ENCODE data around the gene WNT7B.

WNT7B gene

DNA sequence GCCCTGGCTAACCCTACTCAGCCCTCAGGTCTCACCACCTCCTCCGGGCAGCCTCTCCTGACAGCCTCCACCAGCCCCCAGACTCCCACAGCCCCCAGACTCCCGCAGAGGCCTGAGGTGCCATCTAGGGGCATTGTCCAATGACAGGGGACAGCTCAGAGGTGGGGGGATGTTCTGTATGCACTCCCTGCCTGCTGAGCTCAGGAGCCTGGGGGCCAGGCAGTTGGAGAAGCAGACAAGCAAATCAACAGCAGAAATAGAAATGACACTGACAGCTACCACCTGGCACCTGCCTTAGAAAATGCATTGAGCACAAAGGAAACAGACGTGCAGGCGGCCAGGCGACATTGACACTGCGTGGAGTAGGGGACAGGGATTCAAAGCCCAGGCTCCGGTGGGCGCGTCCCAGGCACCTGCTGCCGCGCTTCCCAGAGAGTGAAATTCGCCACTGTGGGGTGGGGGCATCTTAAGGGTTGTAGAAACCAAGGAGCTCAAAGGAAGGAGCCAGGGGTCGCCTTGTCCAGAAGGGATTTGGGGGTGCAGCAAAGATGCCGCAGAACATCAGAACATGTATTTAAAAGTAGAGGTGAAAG lies 22.5 kb upstream of the WNT7B start:
- H3K4me3 ChIP-seq (ENCODE audit: low read depth, low read length): no peak overlapping the region
- peaks cover 11% of the 10 kb centered on the region; the same call in 1 of the 2 replicates for H3K4me1 ChIP-seq (ENCODE audit: control insufficient read depth, insufficient read depth, low read length)
- H3K27me3 ChIP-seq (ENCODE audit: control insufficient read depth, insufficient read depth, low read length): 0 out of 2 replicates have a peak, but pooled peaks cover 3% of the 10 kb centered on the region
- no peak overlapping the region for H3K9ac ChIP-seq (ENCODE audit: low read length)
- H3K36me3 ChIP-seq (ENCODE audit: control insufficient read depth, insufficient read depth, low read length): no peaks in the 10 kb centered on the region
- H3K27ac ChIP-seq (ENCODE audit: low read depth, low read length): no peak overlapping the region
- no peaks in the 10 kb centered on the region for H3K9me3 ChIP-seq (ENCODE audit: control insufficient read depth, insufficient read depth, low read depth, low read length)

DNA sequence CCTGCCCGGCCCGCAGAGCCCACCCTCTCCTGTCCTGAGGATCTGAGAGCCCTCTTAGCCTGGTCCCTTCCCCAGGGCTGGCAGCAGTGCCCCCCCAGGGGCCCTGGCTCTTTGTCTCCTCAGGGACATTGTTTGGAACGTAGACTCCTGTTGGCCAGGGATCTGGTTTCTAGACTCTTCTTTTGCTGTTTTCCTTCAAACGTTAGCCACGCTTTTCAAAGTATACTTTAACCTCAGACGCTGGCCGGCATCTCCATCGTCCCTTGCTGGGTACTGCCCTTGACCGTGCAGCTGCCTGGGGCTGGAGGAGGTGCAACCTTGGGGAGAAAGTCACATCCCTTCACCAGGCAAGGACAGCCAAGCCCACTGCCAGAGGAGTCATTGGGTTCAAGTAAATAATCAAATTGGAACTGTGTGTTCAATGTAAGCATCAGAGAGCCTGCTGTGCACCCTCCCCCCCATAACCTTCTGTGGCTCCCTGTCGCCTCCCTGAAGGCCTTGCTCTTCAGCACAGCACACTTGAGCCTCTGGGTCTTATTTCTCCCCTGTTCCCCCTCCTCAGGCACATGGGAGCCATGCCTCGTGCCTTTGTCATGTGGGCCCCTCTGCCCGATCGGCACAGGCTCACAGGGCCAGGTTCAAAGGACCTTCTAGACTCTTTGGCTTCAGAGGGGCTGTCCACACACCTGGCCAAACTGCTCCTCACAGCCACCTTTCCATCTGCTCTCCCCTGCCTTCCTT lies 21.8 kb upstream of the WNT7B start:
- Histone ChIP-seq H3K36me3 (ENCODE audit: control insufficient read depth, insufficient read depth, low read length) (no peaks in the 10 kb centered on the region), H3K9me3 (ENCODE audit: control insufficient read depth, insufficient read depth, low read depth, low read length) (no peaks in the 10 kb centered on the region), H3K4me3 (ENCODE audit: low read depth, low read length) (no peak overlapping the region), H3K4me1 (ENCODE audit: control insufficient read depth, insufficient read depth, low read length) (peaks cover 11% of the 10 kb centered on the region; the same call in 1 of the 2 replicates), H3K9ac (ENCODE audit: low read length) (no peak overlapping the region), H3K27me3 (ENCODE audit: control insufficient read depth, insufficient read depth, low read length) (0 out of 2 replicates have a peak, but pooled peaks cover 3% of the 10 kb centered on the region), H3K27ac (ENCODE audit: low read depth, low read length) (no peak overlapping the region)

DNA sequence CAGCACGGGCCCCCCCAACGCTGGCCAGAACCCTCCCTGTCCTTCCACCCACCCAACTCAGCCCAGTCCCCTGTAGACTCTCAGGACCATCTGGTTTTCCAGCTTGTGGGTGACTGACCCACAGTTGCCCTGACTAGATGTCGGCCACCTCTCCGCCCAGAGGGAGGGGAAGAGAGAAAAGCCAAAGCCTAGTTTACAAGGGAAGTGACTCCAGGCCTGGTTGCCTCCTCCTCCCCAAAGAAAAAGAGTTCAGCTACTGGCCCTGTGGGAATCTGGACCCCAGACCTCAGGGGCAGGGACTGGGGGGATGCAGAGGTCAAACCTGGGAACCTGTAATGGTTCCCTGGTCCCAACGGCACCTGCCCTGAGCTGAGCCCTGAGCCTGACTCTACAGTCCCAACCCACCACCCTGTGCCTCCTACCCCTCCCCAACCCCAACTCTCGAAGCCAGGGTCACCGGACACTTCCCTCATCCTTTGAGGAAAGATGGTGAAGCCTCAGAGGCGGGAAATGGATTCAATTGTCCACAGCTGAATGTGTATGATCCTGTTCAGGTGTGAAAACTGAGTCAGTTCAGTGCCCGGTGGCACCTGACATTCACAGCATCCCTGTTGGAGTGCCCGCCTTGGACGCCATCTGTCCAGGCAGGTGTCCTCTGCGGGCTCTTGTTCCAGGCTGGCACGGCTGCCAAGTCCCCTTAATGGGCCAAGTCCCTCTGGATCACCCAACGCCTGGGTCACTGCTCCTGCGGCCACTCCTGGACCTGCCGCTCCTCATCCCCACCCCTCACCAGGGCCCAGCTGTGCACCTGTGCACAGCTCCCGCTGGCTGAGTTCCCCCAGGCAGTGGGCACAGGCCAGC lies 21.0 kb upstream of the WNT7B start:
- no peaks in the 10 kb centered on the region for H3K9me3 ChIP-seq (ENCODE audit: control insufficient read depth, insufficient read depth, low read depth, low read length)
- no peak overlapping the region for H3K4me3 ChIP-seq (ENCODE audit: low read depth, low read length)
- H3K9ac ChIP-seq (ENCODE audit: low read length): no peak overlapping the region
- H3K27ac ChIP-seq (ENCODE audit: low read depth, low read length): no peak overlapping the region
- H3K27me3 ChIP-seq (ENCODE audit: control insufficient read depth, insufficient read depth, low read length): 0 out of 2 replicates have a peak, but pooled peaks cover 3% of the 10 kb centered on the region
- no peaks in the 10 kb centered on the region for H3K36me3 ChIP-seq (ENCODE audit: control insufficient read depth, insufficient read depth, low read length)
- H3K4me1 ChIP-seq (ENCODE audit: control insufficient read depth, insufficient read depth, low read length): peaks cover 9% of the 10 kb centered on the region; the same call in 1 of the 2 replicates

DNA sequence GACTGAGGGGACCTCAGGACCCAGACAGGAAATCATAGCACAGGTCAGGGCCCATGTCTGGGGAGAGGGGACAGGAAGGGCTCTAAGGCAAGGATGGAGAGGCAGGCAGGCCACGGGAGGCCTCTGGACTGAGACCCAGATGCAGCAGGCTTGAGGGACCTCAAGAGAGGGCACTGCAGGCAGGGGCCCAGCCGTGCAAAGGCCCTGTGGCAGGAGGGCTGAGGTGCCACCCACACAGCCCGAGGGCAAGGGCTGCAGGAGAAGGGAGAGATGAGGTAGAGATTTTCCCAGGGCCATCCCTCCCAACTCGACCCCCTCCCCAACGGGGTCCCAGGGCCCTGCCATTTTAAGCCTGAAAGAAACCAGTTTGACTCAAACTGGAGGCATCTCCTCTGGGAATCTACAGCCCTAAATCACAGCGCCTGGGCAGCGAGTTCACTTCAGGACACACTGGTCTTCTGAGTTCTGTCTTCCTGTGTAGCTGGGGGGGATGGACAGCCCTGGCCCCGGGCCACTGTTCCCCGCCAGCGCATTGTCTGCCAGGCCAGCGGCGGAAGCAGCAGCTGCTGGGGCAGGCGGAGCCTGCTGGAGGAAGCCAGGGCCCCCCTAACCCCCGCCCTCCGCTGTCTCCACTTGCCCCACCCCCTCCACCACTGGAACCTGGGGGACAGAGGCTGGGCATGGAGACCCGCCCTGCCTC lies 20.3 kb upstream of the WNT7B start:
- H3K27me3 ChIP-seq (ENCODE audit: control insufficient read depth, insufficient read depth, low read length): 0 out of 2 replicates have a peak, but pooled peaks cover 3% of the 10 kb centered on the region

DNA sequence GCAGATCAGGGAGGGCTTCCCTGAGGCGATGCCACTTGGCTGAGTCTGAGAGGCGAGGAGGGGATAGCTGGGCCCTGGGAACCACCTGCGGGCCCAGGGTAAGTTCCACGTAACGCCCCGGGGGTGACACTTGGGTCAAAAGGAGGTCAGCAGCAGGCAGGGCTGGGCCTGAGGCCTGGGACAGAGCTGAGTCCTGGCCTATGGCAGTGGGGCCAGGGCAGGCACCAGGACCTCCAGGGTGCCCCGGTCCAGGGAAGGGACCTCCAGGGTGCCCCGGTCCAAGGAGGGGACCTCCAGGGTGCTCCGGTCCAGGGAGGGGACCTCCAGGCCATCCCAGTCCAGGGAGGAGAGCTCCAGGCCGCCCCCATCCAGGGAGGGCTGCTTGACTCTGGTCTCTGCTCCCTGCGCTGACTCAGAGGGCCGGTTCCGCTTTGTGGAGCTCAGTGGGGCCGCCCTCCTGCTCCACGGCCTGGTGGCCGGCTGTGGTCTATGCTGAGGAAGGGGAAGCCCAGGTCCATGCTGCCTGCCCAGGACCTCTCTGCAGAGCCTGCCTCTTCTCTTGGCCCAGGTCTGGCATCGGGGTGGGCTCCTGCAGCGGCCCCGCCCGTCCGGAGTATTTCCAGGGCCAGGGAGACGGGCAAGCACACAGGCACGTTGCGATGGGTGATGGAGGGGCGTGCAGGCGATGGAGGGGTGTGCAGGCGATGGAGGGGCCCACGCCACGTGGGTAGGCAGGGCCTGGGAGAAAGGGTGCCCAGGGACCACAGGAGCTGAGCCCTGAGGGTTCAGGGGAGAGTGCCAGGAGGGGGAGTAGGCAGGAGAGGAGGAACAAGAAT lies 19.5 kb upstream of the WNT7B start:
- H3K27ac ChIP-seq (ENCODE audit: low read depth, low read length): no peak overlapping the region
- H3K4me1 ChIP-seq (ENCODE audit: control insufficient read depth, insufficient read depth, low read length): peaks cover 3% of the 10 kb centered on the region; the same call in 1 of the 2 replicates
- no peaks in the 10 kb centered on the region for H3K36me3 ChIP-seq (ENCODE audit: control insufficient read depth, insufficient read depth, low read length)
- H3K4me3 ChIP-seq (ENCODE audit: low read depth, low read length): no peak overlapping the region
- no peak overlapping the region for H3K9ac ChIP-seq (ENCODE audit: low read length)
- 0 out of 2 replicates have a peak, but pooled peaks cover 3% of the 10 kb centered on the region for H3K27me3 ChIP-seq (ENCODE audit: control insufficient read depth, insufficient read depth, low read length)
- H3K9me3 ChIP-seq (ENCODE audit: control insufficient read depth, insufficient read depth, low read depth, low read length): no peaks in the 10 kb centered on the region

More for the DNA sequence above, 20.3 kb upstream of the WNT7B start:
- Histone ChIP-seq H3K9ac (ENCODE audit: low read length) (no peak overlapping the region), H3K27ac (ENCODE audit: low read depth, low read length) (no peak overlapping the region), H3K9me3 (ENCODE audit: control insufficient read depth, insufficient read depth, low read depth, low read length) (no peaks in the 10 kb centered on the region), H3K4me3 (ENCODE audit: low read depth, low read length) (no peak overlapping the region), H3K4me1 (ENCODE audit: control insufficient read depth, insufficient read depth, low read length) (peaks cover 5% of the 10 kb centered on the region; the same call in 1 of the 2 replicates), H3K36me3 (ENCODE audit: control insufficient read depth, insufficient read depth, low read length) (no peaks in the 10 kb centered on the region)

DNA sequence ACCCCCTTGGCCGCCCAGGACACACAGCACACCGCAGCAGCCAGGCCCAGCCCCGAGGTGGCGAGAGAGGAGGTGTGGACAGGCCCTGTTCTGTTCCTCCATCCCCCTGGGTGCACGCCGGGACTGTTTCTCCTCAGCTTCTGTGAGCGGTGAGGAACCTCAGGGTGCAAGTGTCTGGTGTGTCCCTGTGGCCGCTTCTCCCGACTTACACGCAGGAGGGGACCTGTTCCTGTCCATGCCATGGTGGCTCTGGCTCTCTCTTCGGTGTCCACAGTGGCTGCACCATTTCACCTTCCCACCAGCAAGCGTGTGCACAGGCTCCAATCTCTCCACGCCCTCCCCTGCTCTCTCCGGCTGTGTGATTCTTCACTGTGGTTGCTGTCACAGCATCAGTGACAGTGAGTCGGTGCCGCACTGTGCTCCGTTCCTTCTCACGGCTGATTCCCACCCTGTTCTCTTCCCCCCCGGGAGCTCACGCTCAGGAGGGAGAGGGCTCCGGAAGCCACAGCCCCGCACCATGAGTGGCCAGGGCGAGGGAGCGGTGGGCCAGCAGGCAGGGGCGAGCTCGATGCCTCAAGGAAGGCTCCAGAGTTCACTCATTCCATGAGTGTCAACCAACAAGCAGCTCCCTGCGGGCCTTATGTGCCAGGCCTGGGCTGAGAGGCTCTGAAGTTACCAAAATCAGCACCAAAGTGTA lies 18.6 kb upstream of the WNT7B start:
- Histone ChIP-seq H3K4me1 (ENCODE audit: control insufficient read depth, insufficient read depth, low read length) (no peaks in the 10 kb centered on the region), H3K9ac (ENCODE audit: low read length) (no peak overlapping the region), H3K4me3 (ENCODE audit: low read depth, low read length) (no peak overlapping the region), H3K9me3 (ENCODE audit: control insufficient read depth, insufficient read depth, low read depth, low read length) (no peaks in the 10 kb centered on the region), H3K36me3 (ENCODE audit: control insufficient read depth, insufficient read depth, low read length) (no peaks in the 10 kb centered on the region), H3K27me3 (ENCODE audit: control insufficient read depth, insufficient read depth, low read length) (0 out of 2 replicates have a peak, but pooled peaks cover 3% of the 10 kb centered on the region), H3K27ac (ENCODE audit: low read depth, low read length) (no peak overlapping the region)

DNA sequence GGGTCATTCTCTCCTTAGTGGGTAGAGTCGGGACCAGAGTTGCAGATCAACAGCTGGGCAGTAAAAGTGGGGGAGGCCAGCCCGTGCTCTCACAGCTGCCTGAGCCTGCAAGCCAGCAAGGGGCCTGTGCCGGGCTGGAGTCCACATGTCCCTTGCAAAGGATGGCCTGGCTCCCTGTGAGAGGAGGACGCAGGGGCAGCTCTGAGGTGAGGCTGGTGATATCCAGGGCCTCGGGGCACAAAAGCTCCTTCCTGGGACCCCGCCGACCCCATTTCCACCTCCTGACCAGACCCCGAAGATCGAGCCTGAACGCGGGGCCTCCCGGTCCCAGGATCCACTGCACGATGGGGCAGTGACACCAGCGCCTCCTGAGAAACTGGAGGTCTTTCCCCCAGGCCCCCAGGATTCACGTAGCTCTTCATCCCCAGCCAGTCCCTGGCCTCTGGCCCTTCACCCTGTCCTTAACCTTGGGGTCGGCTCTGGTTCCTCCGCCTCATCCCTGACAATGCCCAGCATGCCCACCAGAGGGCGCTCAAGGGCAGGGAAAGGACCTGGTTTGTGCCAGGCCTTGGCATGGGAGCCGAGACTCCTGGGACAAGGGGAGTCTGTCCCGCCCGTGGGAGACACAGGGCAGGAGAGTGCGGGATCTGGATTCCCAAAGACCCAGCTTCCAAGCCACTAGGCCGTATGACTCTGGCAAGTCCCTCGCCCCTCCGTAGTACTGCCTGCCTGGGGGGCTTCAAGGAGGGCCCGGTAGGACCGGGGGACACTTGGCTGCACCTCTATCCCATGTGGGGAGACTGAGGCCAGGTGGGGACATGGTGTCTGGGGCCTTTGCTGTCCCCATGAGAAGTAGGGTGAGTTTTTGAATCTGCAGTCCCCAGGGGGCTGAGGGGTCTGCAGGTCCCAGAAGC lies 17.8 kb upstream of the WNT7B start:
- 0 out of 2 replicates have a peak, but pooled peaks cover 3% of the 10 kb centered on the region for H3K27me3 ChIP-seq (ENCODE audit: control insufficient read depth, insufficient read depth, low read length)
- no peak overlapping the region for H3K27ac ChIP-seq (ENCODE audit: low read depth, low read length)
- H3K9ac ChIP-seq (ENCODE audit: low read length): no peak overlapping the region
- H3K4me1 ChIP-seq (ENCODE audit: control insufficient read depth, insufficient read depth, low read length): no peaks in the 10 kb centered on the region
- no peaks in the 10 kb centered on the region for H3K36me3 ChIP-seq (ENCODE audit: control insufficient read depth, insufficient read depth, low read length)
- no peaks in the 10 kb centered on the region for H3K9me3 ChIP-seq (ENCODE audit: control insufficient read depth, insufficient read depth, low read depth, low read length)
- no peak overlapping the region for H3K4me3 ChIP-seq (ENCODE audit: low read depth, low read length)

DNA sequence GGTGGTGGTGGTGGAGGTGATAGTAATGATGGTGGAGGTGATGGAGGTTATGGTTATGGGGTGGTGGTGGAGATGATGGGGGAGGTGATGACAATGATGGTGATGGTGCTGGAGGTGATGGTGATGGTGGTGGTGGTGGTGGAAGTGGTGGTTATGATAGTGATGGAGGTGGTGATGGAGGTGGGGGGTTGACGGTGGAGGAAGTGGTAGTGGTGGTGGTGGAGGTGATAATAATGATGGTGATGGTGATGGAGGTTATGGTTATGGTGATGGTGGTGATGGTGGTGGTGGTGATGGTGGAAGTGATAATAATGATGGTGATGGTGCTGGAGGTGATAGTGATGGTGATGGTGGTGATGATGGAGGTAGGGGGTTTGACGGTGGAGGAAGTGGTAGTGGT lies 16.9 kb upstream of the WNT7B start:
- Histone ChIP-seq H3K9ac (ENCODE audit: low read length) (no peak overlapping the region), H3K27ac (ENCODE audit: low read depth, low read length) (no peak overlapping the region), H3K27me3 (ENCODE audit: control insufficient read depth, insufficient read depth, low read length) (0 out of 2 replicates have a peak, but pooled peaks cover 3% of the 10 kb centered on the region), H3K4me3 (ENCODE audit: low read depth, low read length) (no peak overlapping the region), H3K4me1 (ENCODE audit: control insufficient read depth, insufficient read depth, low read length) (no peaks in the 10 kb centered on the region), H3K36me3 (ENCODE audit: control insufficient read depth, insufficient read depth, low read length) (no peaks in the 10 kb centered on the region), H3K9me3 (ENCODE audit: control insufficient read depth, insufficient read depth, low read depth, low read length) (no peaks in the 10 kb centered on the region)

DNA sequence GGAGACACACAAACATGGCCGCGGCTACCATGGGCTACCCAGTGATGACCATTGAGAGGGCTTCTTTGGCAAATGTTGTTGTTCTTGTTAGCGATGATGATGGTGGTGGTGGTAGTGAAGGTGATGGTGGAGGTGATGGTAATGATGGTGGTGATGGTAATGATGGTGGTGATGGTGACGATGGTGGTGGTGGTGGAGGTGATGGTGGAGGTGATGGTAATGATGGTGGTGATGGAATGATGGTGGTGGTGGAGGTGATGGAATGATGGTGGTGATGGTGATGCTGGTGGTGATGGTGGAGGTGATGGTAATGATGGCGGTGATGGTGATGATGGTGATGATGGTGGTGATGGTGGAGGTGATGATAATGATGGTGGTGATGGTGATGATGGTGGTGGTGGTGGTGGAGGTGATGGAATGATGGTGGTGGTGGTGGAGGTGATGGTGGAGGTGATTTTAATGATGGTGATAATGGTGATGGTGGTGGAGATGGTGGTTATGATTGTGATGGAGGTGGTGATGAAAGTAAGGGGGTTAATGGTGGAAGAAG lies 16.3 kb upstream of the WNT7B start:
- H3K27me3 ChIP-seq (ENCODE audit: control insufficient read depth, insufficient read depth, low read length): 0 out of 2 replicates have a peak, but pooled peaks cover 3% of the 10 kb centered on the region
- H3K4me1 ChIP-seq (ENCODE audit: control insufficient read depth, insufficient read depth, low read length): no peaks in the 10 kb centered on the region; the same call in 1 of the 2 replicates
- no peaks in the 10 kb centered on the region for H3K9me3 ChIP-seq (ENCODE audit: control insufficient read depth, insufficient read depth, low read depth, low read length)
- no peak overlapping the region for H3K27ac ChIP-seq (ENCODE audit: low read depth, low read length)
- no peak overlapping the region for H3K4me3 ChIP-seq (ENCODE audit: low read depth, low read length)
- no peak overlapping the region for H3K9ac ChIP-seq (ENCODE audit: low read length)
- H3K36me3 ChIP-seq (ENCODE audit: control insufficient read depth, insufficient read depth, low read length): no peaks in the 10 kb centered on the region
